Dendritic cell treated with granulocyte-macrophage colony-stimulating factor and Interleukin-4, amounts not matched to agents 40 ng/mL and 50 ng/mL, for 4 days (primary cell): ENCODE results near the gene STARD7.
"Not testable (repeated sequence)": the region's sequence is repeated elsewhere in the genome, so short reads cannot be mapped to it uniquely, and the experiment has no call there.

Experiments
- H3K27ac Mint-ChIP-seq: one replicate; pipeline ENCODE4 v1.8.0; 2022; ENCODE audit warnings: mild to moderate bottlenecking, mixed read lengths
- H3K27me3 Mint-ChIP-seq: one replicate; pipeline ENCODE4 v1.8.0; 2022; ENCODE audit warnings: mild to moderate bottlenecking, mixed read lengths
- H3K36me3 Mint-ChIP-seq: one replicate; pipeline ENCODE4 v1.8.0; 2022; ENCODE audit warnings: low read depth, mixed read lengths
- H3K4me1 Mint-ChIP-seq: one replicate; pipeline ENCODE4 v1.8.0; 2022; ENCODE audit warnings: low read depth, mixed read lengths
- H3K4me3 Mint-ChIP-seq: one replicate; pipeline ENCODE4 v1.8.0; 2022; ENCODE audit warnings: mild to moderate bottlenecking, moderate library complexity, mixed read lengths
- H3K9me3 Mint-ChIP-seq: one replicate; pipeline ENCODE4 v1.8.0; 2022; ENCODE audit warnings: mixed read lengths
- intact Hi-C: fragments of 100-400 bp; cut with micrococcal nuclease; formaldehyde crosslinking; loops from one replicate; pipeline ENCODE4 v1.15.0; 2022

Gene STARD7

DNA sequence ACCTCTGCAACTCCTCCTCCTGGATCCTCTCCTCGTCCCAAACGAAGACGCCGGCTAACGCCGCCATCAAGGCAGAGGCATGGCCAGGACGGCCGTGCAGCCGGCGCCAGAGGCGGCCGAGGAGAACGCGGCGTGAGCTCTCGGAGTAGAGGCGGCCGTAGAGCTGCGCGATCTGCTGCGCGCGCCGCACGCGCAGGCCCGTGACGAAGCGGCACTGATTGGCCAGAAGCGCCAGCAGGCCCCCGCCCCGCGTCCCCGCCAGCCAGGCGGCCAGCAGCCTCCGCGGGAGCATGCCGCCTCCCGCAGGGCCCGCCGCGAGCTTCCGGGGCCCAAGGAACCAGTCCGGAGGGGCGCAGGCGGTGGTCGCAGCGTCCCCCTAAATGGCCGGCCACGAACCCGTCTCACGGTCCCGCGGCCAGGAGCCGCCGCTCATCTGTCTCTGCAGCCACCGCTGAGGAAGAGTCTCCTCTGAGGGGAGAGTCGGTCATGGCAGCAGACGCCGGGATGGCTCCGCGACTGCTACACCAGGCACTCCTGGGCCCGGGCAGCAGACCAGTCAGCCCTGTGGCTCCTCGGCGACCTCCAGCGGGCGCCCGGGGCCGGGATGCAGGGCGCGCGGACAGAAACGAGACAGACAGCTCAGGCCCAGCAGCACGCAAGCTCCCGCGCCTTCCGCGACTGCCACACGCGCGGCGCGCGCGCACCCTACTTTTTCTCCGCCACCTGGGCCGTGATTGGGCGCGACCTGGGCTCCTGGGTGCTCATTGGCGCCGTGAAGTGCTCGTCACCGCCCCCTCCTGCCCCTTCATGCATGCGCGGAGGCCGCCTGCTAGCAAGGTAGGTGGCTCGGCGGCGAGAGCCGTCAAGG, at the start of gene STARD7:
STARD7 (minus strand) TSS at position 685 of the 868 bp plus-strand sequence; CDS start at position 292, 393 bp downstream.
- intact Hi-C loops: loop anchor here (2.0 kb wide), 2 partner anchors 34 to 58 kb away; partner anchors contain the start of gene CIAO1
- H3K4me1 Mint-ChIP-seq: peaks cover 51% of the 10 kb centered on the region
- H3K27me3 Mint-ChIP-seq: no peaks in the 10 kb centered on the region
- peak within 1 kb of the TSS; percentile 91 for H3K27ac Mint-ChIP-seq
- peaks cover 53% of the 10 kb centered on the region for H3K36me3 Mint-ChIP-seq
- H3K9me3 Mint-ChIP-seq: no peaks in the 10 kb centered on the region
- peak within 1 kb of the TSS; percentile 86 for H3K4me3 Mint-ChIP-seq

DNA sequence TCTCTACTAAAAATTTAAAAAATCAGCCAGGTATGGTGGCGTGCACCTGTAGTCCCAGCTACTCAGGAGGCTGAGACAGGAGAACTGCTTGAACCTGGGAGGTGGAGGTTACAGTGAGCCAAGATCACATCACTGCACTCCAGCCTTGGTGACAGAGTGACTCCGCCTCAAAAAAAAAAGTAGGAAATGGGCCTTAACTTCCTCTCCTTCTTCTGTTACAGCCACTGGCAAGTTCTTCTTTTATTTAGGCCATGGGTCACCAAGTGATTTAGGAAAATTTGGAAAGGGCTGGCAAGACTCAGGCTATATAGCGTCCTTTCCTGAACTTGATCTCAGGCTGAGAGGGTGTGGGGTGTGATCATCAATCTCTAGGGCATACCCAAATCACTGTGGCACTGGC, 49.1 kb upstream of the STARD7 start:
- intact Hi-C loops, H3K9me3 Mint-ChIP-seq, H3K27me3 Mint-ChIP-seq: not testable (repeated sequence)
- H3K4me3 Mint-ChIP-seq: peak overlapping the region; percentile 17
- H3K36me3 Mint-ChIP-seq: peaks cover 89% of the 10 kb centered on the region
- H3K4me1 Mint-ChIP-seq: peaks cover 97% of the 10 kb centered on the region
- H3K27ac Mint-ChIP-seq: peak overlapping the region; percentile 99

- intact Hi-C loops: no loop called here
- peaks cover 98% of the 10 kb centered on the region for H3K4me1 Mint-ChIP-seq
- H3K36me3 Mint-ChIP-seq: peaks cover 89% of the 10 kb centered on the region
- H3K27ac Mint-ChIP-seq: peak overlapping the region; percentile 99
- H3K9me3 Mint-ChIP-seq: no peaks in the 10 kb centered on the region
- peak overlapping the region; percentile 67 for H3K4me3 Mint-ChIP-seq
- H3K27me3 Mint-ChIP-seq: no peaks in the 10 kb centered on the region
These were observed 48.0 kb upstream of the STARD7 start for GRCh38 chr2:96256611-96257113.

GRCh38 chr2:96254571-96254970, 45.9 kb upstream of the STARD7 start:
- peak overlapping the region; percentile 99 for H3K27ac Mint-ChIP-seq
- peaks cover 89% of the 10 kb centered on the region for H3K36me3 Mint-ChIP-seq

GRCh38 chr2:96253006-96253405, 44.4 kb upstream of the STARD7 start:
- no peaks in the 10 kb centered on the region for H3K27me3 Mint-ChIP-seq
- peaks cover 95% of the 10 kb centered on the region for H3K4me1 Mint-ChIP-seq
- no peaks in the 10 kb centered on the region for H3K9me3 Mint-ChIP-seq
- peaks cover 85% of the 10 kb centered on the region for H3K36me3 Mint-ChIP-seq
- peak overlapping the region; percentile 99 for H3K27ac Mint-ChIP-seq
- intact Hi-C loops: no loop called here
- no peak overlapping the region for H3K4me3 Mint-ChIP-seq

More at GRCh38 chr2:96254571-96254970, 45.9 kb upstream of the STARD7 start:
- no peak overlapping the region for H3K4me3 Mint-ChIP-seq
- intact Hi-C loops: no loop called here
- no peaks in the 10 kb centered on the region for H3K9me3 Mint-ChIP-seq
- peaks cover 98% of the 10 kb centered on the region for H3K4me1 Mint-ChIP-seq
- H3K27me3 Mint-ChIP-seq: no peaks in the 10 kb centered on the region

DNA sequence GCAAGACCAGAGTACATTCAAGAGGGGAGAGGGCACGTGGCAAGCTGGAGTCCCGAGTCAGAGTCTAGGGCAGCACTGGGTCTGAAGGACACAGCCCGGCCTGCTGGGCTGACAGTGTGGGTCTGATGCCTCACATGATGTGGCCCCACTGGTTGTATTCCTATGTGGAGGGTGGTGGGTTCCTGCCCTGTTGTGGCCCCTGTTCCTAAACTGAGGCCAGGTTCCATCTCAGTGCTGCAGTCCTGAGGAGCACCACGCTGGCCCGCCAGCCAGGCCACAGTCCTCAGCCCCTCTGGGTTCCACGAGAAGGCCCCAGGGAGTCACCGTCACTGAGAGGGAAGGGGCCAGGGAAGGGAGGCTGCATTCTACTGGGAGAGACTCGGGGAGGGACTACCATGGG, 43.9 kb upstream of the STARD7 start:
- H3K4me3 Mint-ChIP-seq: no peak overlapping the region
- no peaks in the 10 kb centered on the region for H3K27me3 Mint-ChIP-seq
- intact Hi-C loops: no loop called here
- H3K27ac Mint-ChIP-seq: peak overlapping the region; percentile 99
- H3K4me1 Mint-ChIP-seq: peaks cover 95% of the 10 kb centered on the region
- H3K9me3 Mint-ChIP-seq: no peaks in the 10 kb centered on the region
- peaks cover 88% of the 10 kb centered on the region for H3K36me3 Mint-ChIP-seq

DNA sequence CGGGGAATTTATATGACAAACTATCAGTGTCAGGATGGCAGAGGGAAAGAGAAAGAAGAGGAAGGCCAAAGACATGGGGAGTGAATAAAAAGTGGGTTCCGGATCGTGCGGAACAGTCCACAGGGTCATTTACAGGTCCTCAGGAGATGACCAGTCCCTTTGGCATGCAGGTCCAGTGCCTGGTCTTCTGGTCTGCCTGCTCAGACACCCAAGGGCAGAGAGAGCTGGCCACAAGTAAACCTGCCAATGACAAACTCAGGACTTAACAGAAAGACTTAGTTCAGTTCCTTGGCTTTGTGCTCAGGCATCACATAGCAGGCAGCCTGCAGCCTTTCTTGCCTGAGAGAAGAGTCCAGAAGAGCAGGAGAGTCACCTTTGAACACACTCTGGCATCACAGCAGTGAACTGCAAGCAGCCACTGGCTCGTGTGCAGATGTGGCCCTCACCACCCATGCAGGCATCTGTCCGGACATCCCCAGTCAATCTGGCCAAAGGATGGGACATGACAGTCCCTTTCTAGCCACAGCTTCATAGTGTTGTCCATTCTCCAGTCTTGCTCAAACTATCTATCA, 43.2 kb upstream of the STARD7 start:
- Mint-ChIP-seq H3K36me3 (peaks cover 89% of the 10 kb centered on the region), H3K4me1 (peaks cover 95% of the 10 kb centered on the region), H3K9me3 (no peaks in the 10 kb centered on the region), H3K4me3 (no peak overlapping the region), H3K27ac (peak overlapping the region; percentile 99), H3K27me3 (no peaks in the 10 kb centered on the region)
- intact Hi-C loops: no loop called here

DNA sequence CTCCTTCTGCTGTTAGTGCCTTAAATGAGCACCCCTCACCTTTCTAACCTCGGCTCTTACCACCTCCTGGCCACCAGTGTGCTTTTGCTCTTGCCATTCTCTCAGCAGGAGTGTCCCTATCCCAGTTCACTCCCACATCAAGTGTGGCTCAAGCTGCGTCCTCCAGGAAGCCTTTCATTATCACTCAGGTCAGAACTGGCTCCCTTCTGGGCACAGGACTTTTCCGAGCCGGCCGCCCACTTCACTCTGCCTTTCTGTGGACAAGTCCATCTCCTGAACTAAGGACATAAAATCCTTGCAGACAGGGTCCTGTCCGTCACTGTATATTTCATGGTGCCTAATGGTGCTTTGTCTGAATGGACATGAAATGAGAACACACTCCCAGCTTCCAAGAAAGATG, 41.6 kb upstream of the STARD7 start:
- no peaks in the 10 kb centered on the region for H3K9me3 Mint-ChIP-seq
- no peaks in the 10 kb centered on the region for H3K27me3 Mint-ChIP-seq
- peaks cover 83% of the 10 kb centered on the region for H3K36me3 Mint-ChIP-seq
- H3K4me1 Mint-ChIP-seq: peaks cover 96% of the 10 kb centered on the region
- no peak overlapping the region for H3K4me3 Mint-ChIP-seq
- peak overlapping the region; percentile 52 for H3K27ac Mint-ChIP-seq
- intact Hi-C loops: no loop called here

- peaks cover 95% of the 10 kb centered on the region for H3K4me1 Mint-ChIP-seq
- peaks cover 79% of the 10 kb centered on the region for H3K36me3 Mint-ChIP-seq
- peak overlapping the region; percentile 52 for H3K27ac Mint-ChIP-seq
- no peaks in the 10 kb centered on the region for H3K27me3 Mint-ChIP-seq
- intact Hi-C loops: no loop called here
- H3K4me3 Mint-ChIP-seq: no peak overlapping the region
- H3K9me3 Mint-ChIP-seq: no peaks in the 10 kb centered on the region
These were observed 41.0 kb upstream of the STARD7 start for GRCh38 chr2:96249654-96250053.

DNA sequence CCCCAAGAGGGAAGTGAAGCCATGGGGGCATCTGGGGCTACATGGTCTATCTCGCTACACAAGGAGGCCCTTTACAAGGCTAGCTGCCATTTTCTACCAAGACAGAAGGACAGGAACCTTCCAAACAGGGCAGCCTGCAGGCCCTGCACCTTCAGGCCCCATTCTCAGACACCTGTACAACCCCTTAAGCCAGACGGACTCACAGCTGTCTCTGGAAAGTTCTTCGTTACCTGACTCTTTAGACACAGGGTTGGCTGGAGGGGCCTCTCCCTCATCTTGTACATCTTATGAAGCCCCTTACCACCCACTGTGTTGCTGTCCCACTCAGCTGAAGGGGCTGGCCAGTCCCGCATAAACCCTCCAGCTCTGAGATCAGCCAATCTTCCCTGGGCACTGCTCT, 40.0 kb upstream of the STARD7 start:
- no peak overlapping the region for H3K4me3 Mint-ChIP-seq
- H3K4me1 Mint-ChIP-seq: peaks cover 95% of the 10 kb centered on the region

GRCh38 chr2:96247896-96248295, 39.3 kb upstream of the STARD7 start:
- H3K36me3 Mint-ChIP-seq: peaks cover 72% of the 10 kb centered on the region
- H3K9me3 Mint-ChIP-seq: no peaks in the 10 kb centered on the region
- peaks cover 94% of the 10 kb centered on the region for H3K4me1 Mint-ChIP-seq
- no peak overlapping the region for H3K4me3 Mint-ChIP-seq
- intact Hi-C loops: loop anchor here (1.0 to 2.0 kb wide), 2 partner anchors 7 to 13 kb away; no protein-coding TSS in a partner anchor
- H3K27ac Mint-ChIP-seq: peak overlapping the region; percentile 94
- no peaks in the 10 kb centered on the region for H3K27me3 Mint-ChIP-seq

More for the DNA sequence above, 40.0 kb upstream of the STARD7 start:
- Mint-ChIP-seq H3K27me3 (no peaks in the 10 kb centered on the region), H3K27ac (peak overlapping the region; percentile 6), H3K36me3 (peaks cover 79% of the 10 kb centered on the region), H3K9me3 (no peaks in the 10 kb centered on the region)
- intact Hi-C loops: no loop called here

DNA sequence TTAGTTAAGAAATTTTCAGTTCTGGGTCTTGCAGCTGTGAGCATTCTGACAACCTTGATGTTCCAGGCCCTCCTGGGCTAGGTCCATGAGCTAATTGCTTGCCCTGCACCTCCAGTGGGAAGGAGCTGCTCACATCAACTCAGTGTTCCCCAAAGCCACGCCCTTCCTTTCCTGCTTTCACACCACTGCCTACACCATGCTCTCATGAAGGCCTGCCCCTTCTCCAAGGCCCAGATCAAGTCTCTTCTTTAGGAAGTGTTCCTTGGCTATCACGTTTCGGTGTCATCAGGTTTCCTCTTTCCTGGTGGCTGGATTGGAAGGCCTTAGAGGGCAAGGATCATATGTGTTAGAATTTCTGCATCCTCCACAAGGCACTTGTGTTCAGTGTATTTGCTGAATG, 38.4 kb upstream of the STARD7 start:
- Mint-ChIP-seq H3K9me3 (no peaks in the 10 kb centered on the region), H3K4me1 (peaks cover 94% of the 10 kb centered on the region), H3K4me3 (no peak overlapping the region), H3K27me3 (no peaks in the 10 kb centered on the region), H3K36me3 (peaks cover 63% of the 10 kb centered on the region), H3K27ac (peak overlapping the region; percentile 94)
- intact Hi-C loops: loop anchor here (1.0 to 2.0 kb wide), 2 partner anchors 8 to 14 kb away; no protein-coding TSS in a partner anchor

GRCh38 chr2:96245609-96246390, 37.2 kb upstream of the STARD7 start:
- Mint-ChIP-seq H3K27ac (peak overlapping the region; percentile 94), H3K27me3 (no peaks in the 10 kb centered on the region), H3K4me3 (peak overlapping the region; percentile 39), H3K9me3 (no peaks in the 10 kb centered on the region), H3K36me3 (peaks cover 53% of the 10 kb centered on the region), H3K4me1 (peaks cover 94% of the 10 kb centered on the region)
- intact Hi-C loops: loop anchor here (2.0 kb wide), 1 partner anchor 15 kb away; no protein-coding TSS in a partner anchor
